NT2/D1 (cell line): ENCODE measurements around the gene LCE5A.

Source experiments
- SUZ12 ChIP-seq: IDR thresholded peaks from 2 replicates; pipeline ENCODE4 v1.6.1; 2011; ENCODE audit not compliant: insufficient read length, insufficient read depth; ENCODE audit errors: extremely low read depth
- ZNF274 ChIP-seq: IDR thresholded peaks from 2 replicates; pipeline ENCODE4 v1.6.1; 2011; ENCODE audit warnings: mild to moderate bottlenecking, low read depth, low read length

DNA sequence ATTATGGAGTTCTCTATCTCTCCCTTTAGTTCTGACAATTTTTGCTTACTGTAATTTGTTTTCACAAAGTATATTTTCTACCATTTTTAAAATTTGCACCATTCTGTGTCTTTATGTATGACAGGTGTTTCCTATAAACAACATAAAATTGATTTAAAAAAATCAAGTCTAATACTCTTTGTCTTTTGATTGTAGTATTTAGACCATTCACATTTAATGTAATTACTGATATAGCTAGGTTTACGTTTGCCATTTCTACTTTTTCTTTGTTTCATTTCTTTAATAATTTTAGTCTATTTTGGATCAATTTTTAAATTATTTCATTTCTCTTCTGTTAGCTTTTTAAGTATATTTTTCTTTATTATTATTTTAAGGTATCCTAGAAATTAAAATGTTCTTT lies 44.4 kb upstream of the LCE5A start:
- TF ChIP-seq SUZ12: no peak
- TF ChIP-seq ZNF274: no peak
